ENCODE data around the gene MAN2A2.

The MAN2A2 gene

GRCh38 chr15:90902040-90902839 lies 862 bp upstream of the MAN2A2 start:
- H3K9me3 ChIP-seq: no peaks in the 10 kb centered on the region
- H3K36me3 ChIP-seq: peaks cover 35% of the 10 kb centered on the region
- H3K27ac ChIP-seq: peak overlapping the region; percentile 95
- TF ChIP-seq, protein P1, sequence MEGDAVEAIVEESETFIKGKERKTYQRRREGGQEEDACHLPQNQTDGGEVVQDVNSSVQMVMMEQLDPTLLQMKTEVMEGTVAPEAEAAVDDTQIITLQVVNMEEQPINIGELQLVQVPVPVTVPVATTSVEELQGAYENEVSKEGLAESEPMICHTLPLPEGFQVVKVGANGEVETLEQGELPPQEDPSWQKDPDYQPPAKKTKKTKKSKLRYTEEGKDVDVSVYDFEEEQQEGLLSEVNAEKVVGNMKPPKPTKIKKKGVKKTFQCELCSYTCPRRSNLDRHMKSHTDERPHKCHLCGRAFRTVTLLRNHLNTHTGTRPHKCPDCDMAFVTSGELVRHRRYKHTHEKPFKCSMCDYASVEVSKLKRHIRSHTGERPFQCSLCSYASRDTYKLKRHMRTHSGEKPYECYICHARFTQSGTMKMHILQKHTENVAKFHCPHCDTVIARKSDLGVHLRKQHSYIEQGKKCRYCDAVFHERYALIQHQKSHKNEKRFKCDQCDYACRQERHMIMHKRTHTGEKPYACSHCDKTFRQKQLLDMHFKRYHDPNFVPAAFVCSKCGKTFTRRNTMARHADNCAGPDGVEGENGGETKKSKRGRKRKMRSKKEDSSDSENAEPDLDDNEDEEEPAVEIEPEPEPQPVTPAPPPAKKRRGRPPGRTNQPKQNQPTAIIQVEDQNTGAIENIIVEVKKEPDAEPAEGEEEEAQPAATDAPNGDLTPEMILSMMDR (IDR thresholded peaks at IDR 0.05): peak; percentile 69
- H3K27me3 ChIP-seq: no peaks in the 10 kb centered on the region
- H3K4me3 ChIP-seq (ENCODE audit: low read depth in 1 of 2, low read length in 1 of 2): peak overlapping the region; percentile 77 to 91
- peaks cover 20 to 28% of the 10 kb centered on the region in 2 experiments for H3K4me1 ChIP-seq (ENCODE audit: control insufficient read depth in 1 of 2, insufficient read depth in 1 of 2, low read depth in 1 of 2, low read length in 1 of 2)

DNA sequence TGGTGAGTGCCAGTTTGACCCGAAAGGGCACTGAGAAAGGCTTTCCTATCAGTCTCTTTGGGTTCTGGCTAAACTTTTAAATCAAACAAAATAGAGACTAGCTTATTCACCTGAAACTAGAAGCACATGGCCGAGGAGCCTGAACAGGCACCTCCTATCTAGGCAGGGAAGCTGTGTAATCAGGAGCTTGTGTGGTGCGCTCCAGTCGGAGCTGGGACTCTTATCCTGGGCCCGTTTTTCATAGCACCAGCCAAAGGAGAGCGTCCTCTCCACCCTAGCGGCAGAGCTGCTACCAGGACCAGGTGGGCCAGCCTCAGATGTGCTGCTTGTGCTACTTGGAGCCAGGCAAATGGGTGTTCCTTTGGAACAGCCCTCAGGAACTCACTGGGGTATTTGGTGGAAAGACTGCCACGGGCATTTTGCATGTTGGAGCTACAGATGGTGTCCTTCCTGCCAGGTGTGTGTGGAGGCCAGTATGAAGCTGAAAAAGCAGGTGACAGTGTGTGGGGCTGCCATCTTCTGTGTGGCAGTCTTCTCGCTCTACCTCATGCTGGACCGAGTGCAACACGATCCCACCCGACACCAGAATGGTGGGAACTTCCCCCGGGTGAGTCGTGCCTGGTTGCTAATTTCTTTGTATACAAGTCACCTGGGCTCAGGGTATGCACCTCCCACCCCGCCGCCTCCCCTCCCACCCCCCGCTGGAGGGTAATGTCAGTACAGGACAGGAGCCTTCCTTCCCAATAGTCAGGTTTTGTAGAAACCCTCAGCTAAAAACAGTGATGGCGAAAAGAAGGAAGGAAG lies 833 bp downstream of the MAN2A2 start:
- Histone ChIP-seq H3K4me1 (ENCODE audit: control insufficient read depth in 1 of 2, insufficient read depth in 1 of 2, low read depth in 1 of 2, low read length in 1 of 2) (peaks cover 20 to 28% of the 10 kb centered on the region in 2 experiments), H3K27ac (peak overlapping the region; percentile 95), H3K36me3 (peaks cover 42% of the 10 kb centered on the region), H3K27me3 (no peaks in the 10 kb centered on the region), H3K4me3 (ENCODE audit: low read depth in 1 of 2, low read length in 1 of 2) (peak overlapping the region; percentile 88 to 91), H3K9me3 (no peaks in the 10 kb centered on the region)
- TF ChIP-seq, protein P1 (IDR thresholded peaks at IDR 0.05): no peak

DNA sequence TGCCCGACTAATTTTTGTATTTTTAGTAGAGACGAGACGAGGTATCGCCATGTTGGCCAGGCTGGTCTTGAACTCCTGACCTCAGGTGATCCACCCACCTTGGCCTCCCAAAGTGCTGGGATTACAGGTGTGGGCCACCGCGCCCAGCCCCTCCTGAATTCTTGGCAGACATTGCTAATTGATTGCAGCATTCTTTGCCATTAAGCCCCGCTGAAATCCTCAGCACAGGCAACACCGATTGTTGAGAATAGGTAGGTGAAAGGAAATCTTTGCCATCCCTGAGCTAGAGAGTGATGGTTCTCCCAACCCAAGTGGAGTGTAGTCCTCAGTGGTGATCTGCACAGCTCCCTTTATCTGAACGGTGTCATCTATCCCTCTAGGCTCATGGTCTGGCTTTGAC lies 1.6 kb downstream of the MAN2A2 start:
- Histone ChIP-seq H3K36me3 (peaks cover 50% of the 10 kb centered on the region), H3K9me3 (no peaks in the 10 kb centered on the region), H3K27ac (no peak overlapping the region), H3K4me1 (ENCODE audit: control insufficient read depth in 1 of 2, insufficient read depth in 1 of 2, low read depth in 1 of 2, low read length in 1 of 2) (peaks cover 20 to 28% of the 10 kb centered on the region in 2 experiments), H3K27me3 (no peaks in the 10 kb centered on the region), H3K4me3 (ENCODE audit: low read depth in 1 of 2, low read length in 1 of 2) (no peak overlapping the region)
- TF ChIP-seq, protein P1 (IDR thresholded peaks at IDR 0.05): no peak

DNA sequence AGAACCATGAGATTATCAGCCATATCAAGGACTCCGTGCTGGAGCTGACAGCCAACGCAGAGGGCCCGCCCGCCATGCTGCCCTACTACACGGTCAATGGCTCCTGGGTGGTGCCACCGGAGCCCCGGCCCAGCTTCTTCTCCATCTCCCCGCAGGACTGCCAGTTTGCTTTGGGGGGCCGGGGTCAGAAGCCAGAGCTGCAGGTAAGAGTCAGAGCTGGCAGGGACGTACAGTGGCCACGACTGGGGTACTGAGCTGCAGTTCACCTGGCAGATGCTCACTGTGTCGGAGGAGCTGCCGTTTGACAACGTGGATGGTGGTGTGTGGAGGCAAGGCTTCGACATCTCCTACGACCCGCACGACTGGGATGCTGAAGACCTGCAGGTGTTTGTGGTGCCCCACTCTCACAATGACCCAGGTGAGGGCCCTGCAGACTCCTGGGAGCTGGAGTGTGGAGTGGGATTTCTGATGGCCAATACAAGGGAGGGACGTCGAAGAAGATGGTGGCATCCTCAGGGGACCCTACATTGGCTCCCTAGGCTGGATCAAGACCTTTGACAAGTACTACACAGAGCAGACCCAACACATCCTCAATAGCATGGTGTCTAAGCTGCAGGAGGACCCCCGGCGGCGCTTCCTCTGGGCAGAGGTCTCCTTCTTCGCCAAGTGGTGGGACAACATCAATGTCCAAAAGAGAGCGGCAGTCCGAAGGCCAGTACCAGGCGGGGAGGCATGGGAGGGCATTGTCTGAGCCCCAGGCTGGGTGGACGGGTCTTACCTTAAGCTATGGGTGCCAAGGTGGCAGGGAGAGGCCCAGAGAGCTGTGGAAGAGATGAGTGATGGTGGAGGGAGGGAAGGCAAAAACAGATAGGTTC lies 2.4 kb downstream of the MAN2A2 start:
- TF ChIP-seq, protein P1 (IDR thresholded peaks at IDR 0.05): no peak
- peaks cover 58% of the 10 kb centered on the region for H3K36me3 ChIP-seq

GRCh38 chr15:90906181-90906849 lies 3.2 kb downstream of the MAN2A2 start:
- Histone ChIP-seq H3K27ac (no peak overlapping the region), H3K36me3 (peaks cover 66% of the 10 kb centered on the region), H3K4me3 (ENCODE audit: low read depth in 1 of 2, low read length in 1 of 2) (no peak overlapping the region)

More for the DNA sequence above, 2.4 kb downstream of the MAN2A2 start:
- no peak overlapping the region for H3K27ac ChIP-seq
- H3K4me1 ChIP-seq (ENCODE audit: control insufficient read depth in 1 of 2, insufficient read depth in 1 of 2, low read depth in 1 of 2, low read length in 1 of 2): peaks cover 27 to 34% of the 10 kb centered on the region in 2 experiments
- no peak overlapping the region for H3K4me3 ChIP-seq (ENCODE audit: low read depth in 1 of 2, low read length in 1 of 2)
- no peaks in the 10 kb centered on the region for H3K9me3 ChIP-seq
- no peaks in the 10 kb centered on the region for H3K27me3 ChIP-seq

More at GRCh38 chr15:90906181-90906849, 3.2 kb downstream of the MAN2A2 start:
- Histone ChIP-seq H3K27me3 (no peaks in the 10 kb centered on the region), H3K9me3 (no peaks in the 10 kb centered on the region), H3K4me1 (ENCODE audit: control insufficient read depth in 1 of 2, insufficient read depth in 1 of 2, low read depth in 1 of 2, low read length in 1 of 2) (peaks cover 34 to 42% of the 10 kb centered on the region in 2 experiments)
- TF ChIP-seq, protein P1 (IDR thresholded peaks at IDR 0.05): no peak

All from neutrophil (primary cell).